ENCODE results near the gene CMTM3. TPM values are rescaled to one million over a fixed set of nuclear protein-coding genes. Genes with fewer than 3 reads are reported as not detected.

CMTM3 gene
- polyA plus RNA-seq, 1 of the 3 experiments (the other 2 are of a cell fraction) = 69.4 TPM

DNA sequence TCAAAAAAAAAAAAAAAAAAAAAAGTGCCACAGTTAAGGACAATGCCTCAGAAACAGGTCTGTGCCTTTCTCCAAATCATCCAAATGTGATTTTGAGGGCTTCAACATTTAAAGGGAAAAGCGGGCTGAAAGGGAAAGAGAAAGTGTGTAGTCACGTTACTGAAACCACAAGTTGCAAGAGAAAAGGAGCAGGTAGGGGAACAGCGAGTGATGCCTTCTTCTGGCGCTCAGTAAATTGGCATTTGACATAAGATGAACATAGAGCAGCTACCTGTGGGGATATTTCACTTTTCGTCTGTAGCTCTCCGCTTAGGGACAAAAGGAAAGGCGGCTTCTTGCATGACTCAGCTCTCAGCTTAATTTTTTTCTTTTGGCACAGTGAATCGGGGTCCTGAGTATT is 14.2 kb upstream of the CMTM3 start:
- CTCF ChIA-PET = interaction anchor here (2.7 kb wide), 1 partner anchor 184 kb away, joined by 15 read pairs; no protein-coding TSS in a partner anchor
- H3K4me2 ChIP-seq = no peak overlapping the region
- WGBS (ENCODE audit: low lambda C conversion rate) = 85% methylated on average over 8 of the region's 8 CpGs

DNA sequence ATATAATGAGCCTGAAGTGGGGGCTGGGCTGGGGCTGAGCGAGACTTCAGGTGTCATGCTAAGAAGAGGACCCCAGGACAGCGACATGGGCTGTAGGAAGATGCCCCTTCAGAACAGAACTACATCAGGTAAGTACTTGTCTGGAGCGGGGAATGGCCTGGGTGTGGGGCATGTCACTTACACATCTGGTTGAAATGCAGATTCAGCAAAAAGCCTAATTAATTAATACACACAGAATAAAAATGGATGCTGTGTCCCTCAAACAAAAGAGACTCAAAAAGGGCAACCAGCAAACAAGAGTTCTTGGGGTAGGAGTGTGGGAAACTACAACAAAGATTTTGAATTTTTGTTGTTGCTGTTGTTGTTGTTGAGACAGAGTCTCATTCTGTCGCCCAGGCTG is 13.5 kb upstream of the CMTM3 start:
- Histone ChIP-seq H3K79me2 (ENCODE audit: insufficient read depth) (no peaks in the 10 kb centered on the region), H3K4me2 (no peak overlapping the region), H2AFZ (ENCODE audit: low read depth) (no peak overlapping the region), H3F3A (replicated peaks; ENCODE audit: insufficient read depth) (no peaks in the 10 kb centered on the region), H3K4me1 (ENCODE audit: control insufficient read depth in 1 of 2, insufficient read depth in 2 of 2, low read depth in 1 of 2, low read length in 1 of 2) (no peaks in the 10 kb centered on the region), H3K9me2 (no peaks in the 10 kb centered on the region), H3K36me3 (replicated peaks in 1 of 2; ENCODE audit: control insufficient read depth in 1 of 2, insufficient read depth in 2 of 2, low read length in 1 of 2) (no peaks in the 10 kb centered on the region), H3K4me3 (ENCODE audit: low read depth in 2 of 2, low read length in 1 of 2) (no peak overlapping the region), H3K27me3 (ENCODE audit: insufficient read depth) (no peaks in the 10 kb centered on the region), H3K9ac (no peak overlapping the region), H3K27ac (ENCODE audit: low read depth in 2 of 2, low read length in 1 of 2) (no peak overlapping the region), H3K9me3 (no peaks in the 10 kb centered on the region), H4K20me1 (ENCODE audit: insufficient read depth) (no peaks in the 10 kb centered on the region)
- TF ChIP-seq NRF1 (IDR thresholded peaks at IDR 0.05; ENCODE audit: low read depth, low read length) = no peak
- TF ChIP-seq TAF1 (IDR thresholded peaks at IDR 0.05; ENCODE audit: borderline replicate concordance, low read depth, low read length) = no peak
- TF ChIP-seq FOXM1 (IDR thresholded peaks at IDR 0.05; ENCODE audit: low read depth) = no peak
- POLR2A ChIA-PET = no interaction called here
- DNase-seq = no peak
- WGBS (ENCODE audit: low lambda C conversion rate) = 83% methylated on average over 4 of the region's 4 CpGs
- CTCF ChIA-PET = interaction anchor here (2.7 kb wide), 1 partner anchor 185 kb away, joined by 15 read pairs; no protein-coding TSS in a partner anchor

More for the DNA sequence above, 14.2 kb upstream of the CMTM3 start:
- no peak for DNase-seq
- Histone ChIP-seq H3K79me2 (ENCODE audit: insufficient read depth) (no peaks in the 10 kb centered on the region), H3K27ac (ENCODE audit: low read depth in 2 of 2, low read length in 1 of 2) (no peak overlapping the region), H3K9me3 (no peaks in the 10 kb centered on the region), H3K9ac (no peak overlapping the region), H3K9me2 (no peaks in the 10 kb centered on the region), H2AFZ (ENCODE audit: low read depth) (no peak overlapping the region), H3K27me3 (ENCODE audit: insufficient read depth) (no peaks in the 10 kb centered on the region), H3K4me3 (ENCODE audit: low read depth in 2 of 2, low read length in 1 of 2) (no peak overlapping the region), H4K20me1 (ENCODE audit: insufficient read depth) (no peaks in the 10 kb centered on the region), H3K36me3 (replicated peaks in 1 of 2; ENCODE audit: control insufficient read depth in 1 of 2, insufficient read depth in 2 of 2, low read length in 1 of 2) (no peaks in the 10 kb centered on the region), H3F3A (replicated peaks; ENCODE audit: insufficient read depth) (no peaks in the 10 kb centered on the region), H3K4me1 (ENCODE audit: control insufficient read depth in 1 of 2, insufficient read depth in 2 of 2, low read depth in 1 of 2, low read length in 1 of 2) (no peaks in the 10 kb centered on the region)
- TF ChIP-seq TEAD4 (IDR thresholded peaks at IDR 0.05; ENCODE audit: borderline replicate concordance, insufficient read depth) (no peak), TCF12 (IDR thresholded peaks at IDR 0.05) (no peak), ELF1 (IDR thresholded peaks at IDR 0.05) (no peak), POLR2AphosphoS5 (IDR thresholded peaks at IDR 0.05; ENCODE audit: low read depth, low read length) (no peak), EP300 (IDR thresholded peaks at IDR 0.05; ENCODE audit: borderline replicate concordance in 1 of 2, low read depth in 1 of 2, low read length in 1 of 2) (no peak), CHD2 (IDR thresholded peaks at IDR 0.05; ENCODE audit: low read length, partially characterized antibody) (no peak), NRF1 (IDR thresholded peaks at IDR 0.05; ENCODE audit: low read depth, low read length) (no peak), GABPA (IDR thresholded peaks at IDR 0.05; ENCODE audit: low read depth) (no peak), SMC3 (IDR thresholded peaks at IDR 0.05; ENCODE audit: low read depth, low read length) (no peak), TAF1 (IDR thresholded peaks at IDR 0.05; ENCODE audit: borderline replicate concordance, low read depth, low read length) (no peak), MXI1 (IDR thresholded peaks at IDR 0.05; ENCODE audit: low read depth, low read length) (no peak), RXRA (IDR thresholded peaks at IDR 0.05; ENCODE audit: borderline replicate concordance, low read depth) (no peak), SIN3A (IDR thresholded peaks at IDR 0.05; ENCODE audit: borderline replicate concordance, low read depth, low read length) (no peak), GATA2 (CRISPR knock-in tag; IDR thresholded peaks at IDR 0.05) (no peak), FOXJ3 (CRISPR knock-in tag; IDR thresholded peaks at IDR 0.05) (no peak)
- TF ChIP-seq, protein P1, sequence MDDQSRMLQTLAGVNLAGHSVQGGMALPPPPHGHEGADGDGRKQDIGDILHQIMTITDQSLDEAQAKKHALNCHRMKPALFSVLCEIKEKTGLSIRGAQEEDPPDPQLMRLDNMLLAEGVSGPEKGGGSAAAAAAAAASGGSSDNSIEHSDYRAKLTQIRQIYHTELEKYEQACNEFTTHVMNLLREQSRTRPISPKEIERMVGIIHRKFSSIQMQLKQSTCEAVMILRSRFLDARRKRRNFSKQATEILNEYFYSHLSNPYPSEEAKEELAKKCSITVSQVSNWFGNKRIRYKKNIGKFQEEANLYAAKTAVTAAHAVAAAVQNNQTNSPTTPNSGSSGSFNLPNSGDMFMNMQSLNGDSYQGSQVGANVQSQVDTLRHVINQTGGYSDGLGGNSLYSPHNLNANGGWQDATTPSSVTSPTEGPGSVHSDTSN (IDR thresholded peaks at IDR 0.05) = no peak
- TF ChIP-seq, protein P2, sequence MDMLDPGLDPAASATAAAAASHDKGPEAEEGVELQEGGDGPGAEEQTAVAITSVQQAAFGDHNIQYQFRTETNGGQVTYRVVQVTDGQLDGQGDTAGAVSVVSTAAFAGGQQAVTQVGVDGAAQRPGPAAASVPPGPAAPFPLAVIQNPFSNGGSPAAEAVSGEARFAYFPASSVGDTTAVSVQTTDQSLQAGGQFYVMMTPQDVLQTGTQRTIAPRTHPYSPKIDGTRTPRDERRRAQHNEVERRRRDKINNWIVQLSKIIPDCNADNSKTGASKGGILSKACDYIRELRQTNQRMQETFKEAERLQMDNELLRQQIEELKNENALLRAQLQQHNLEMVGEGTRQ (IDR thresholded peaks at IDR 0.05; ENCODE audit: borderline replicate concordance, low read depth, low read length) = no peak
- TF ChIP-seq, protein P3, sequence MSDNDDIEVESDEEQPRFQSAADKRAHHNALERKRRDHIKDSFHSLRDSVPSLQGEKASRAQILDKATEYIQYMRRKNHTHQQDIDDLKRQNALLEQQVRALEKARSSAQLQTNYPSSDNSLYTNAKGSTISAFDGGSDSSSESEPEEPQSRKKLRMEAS (IDR thresholded peaks at IDR 0.05; ENCODE audit: low read depth) = no peak
- TF ChIP-seq, protein P4, sequence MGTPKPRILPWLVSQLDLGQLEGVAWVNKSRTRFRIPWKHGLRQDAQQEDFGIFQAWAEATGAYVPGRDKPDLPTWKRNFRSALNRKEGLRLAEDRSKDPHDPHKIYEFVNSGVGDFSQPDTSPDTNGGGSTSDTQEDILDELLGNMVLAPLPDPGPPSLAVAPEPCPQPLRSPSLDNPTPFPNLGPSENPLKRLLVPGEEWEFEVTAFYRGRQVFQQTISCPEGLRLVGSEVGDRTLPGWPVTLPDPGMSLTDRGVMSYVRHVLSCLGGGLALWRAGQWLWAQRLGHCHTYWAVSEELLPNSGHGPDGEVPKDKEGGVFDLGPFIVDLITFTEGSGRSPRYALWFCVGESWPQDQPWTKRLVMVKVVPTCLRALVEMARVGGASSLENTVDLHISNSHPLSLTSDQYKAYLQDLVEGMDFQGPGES (IDR thresholded peaks at IDR 0.05; ENCODE audit: low read depth, low read length) = no peak
- POLR2A ChIA-PET = no interaction called here

All from SK-N-SH (cell line).